Suprapubic skin (tissue), 3 donors: ENCODE measurements around the gene SLCO2A1.

Experiments used
- CTCF ChIP-seq, 2 donors: fragments of 200-600 bp in 1 of 2; fragments of 450-650 bp in 1 of 2; sonication (generic) in 1 of 2; IDR thresholded peaks; one replicate each; pipeline ENCODE4 v1.5.1; 2016 to 2019; ENCODE audit warnings: antibody characterized with exemption in 2 of 2, mild to moderate bottlenecking in 1 of 2, moderate library complexity in 1 of 2
- EP300 ChIP-seq: sonication (generic); formaldehyde crosslinking; IDR thresholded peaks from one replicate; pipeline ENCODE4 v1.6.1; 2017; ENCODE audit warnings: antibody characterized with exemption

- TF ChIP-seq CTCF (IDR thresholded peaks at IDR 0.05), result no peak
- TF ChIP-seq EP300, result no peak
These were observed 6.6 kb upstream of the SLCO2A1 start for GRCh38 chr3:134036291-134036690.
